ENCODE measurements around the gene ATOSB. TPM values are rescaled to one million over a fixed set of nuclear protein-coding genes. Genes with fewer than 3 reads are reported as not detected.
"Not testable (repeated sequence)": the region's sequence is repeated elsewhere in the genome, so short reads cannot be mapped to it uniquely, and the experiment has no call there.

Gene ATOSB
- total RNA-seq, 1 donor from 2014 or later, result 30.3 TPM

DNA sequence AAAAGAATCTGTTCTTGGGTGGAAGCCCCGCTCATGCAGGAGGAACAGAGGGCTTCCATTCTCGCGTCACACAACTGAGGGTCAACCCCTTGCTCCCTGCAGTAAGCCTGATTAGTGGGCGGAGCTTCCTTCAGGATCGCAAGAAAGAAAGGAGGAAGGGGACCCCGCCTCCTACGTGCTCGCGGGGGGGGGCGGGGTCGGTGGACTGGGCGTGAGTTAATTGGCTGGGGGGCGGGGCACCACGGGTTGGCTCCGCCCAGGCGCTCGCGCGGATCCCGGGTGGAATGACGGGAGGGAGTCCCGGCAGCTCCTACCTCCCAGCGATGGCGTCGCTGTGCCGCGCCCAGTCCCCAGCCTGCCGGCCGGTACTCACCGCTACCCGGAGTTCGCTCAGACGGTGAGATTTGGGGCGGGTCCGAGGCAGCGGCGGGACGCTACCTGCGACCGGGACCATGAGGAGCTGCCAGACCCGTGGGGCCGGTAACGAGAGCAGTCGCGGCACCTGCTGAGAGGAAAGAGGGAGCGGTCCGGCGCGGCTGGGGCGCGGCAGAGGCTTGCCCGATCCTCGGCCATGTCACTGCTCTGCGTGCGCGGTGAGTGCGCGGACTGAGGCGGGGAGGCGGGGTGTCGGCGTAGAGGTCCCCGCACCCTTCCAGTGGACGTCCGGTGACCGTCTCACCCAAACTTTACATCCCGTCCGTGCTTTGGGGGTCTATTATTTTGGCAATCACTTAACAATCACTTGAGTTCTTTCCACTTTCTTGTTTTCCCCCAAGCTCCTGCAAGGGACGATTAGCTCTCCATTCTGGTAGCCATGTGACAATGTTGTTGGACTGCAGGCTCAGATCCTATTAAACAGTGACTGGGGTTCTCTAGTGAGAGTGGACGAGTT lies 46.3 kb upstream of the ATOSB start, which contains the start of gene UNC13B:
UNC13B (plus strand) TSS at position 297 of the 892 bp plus-strand sequence; CDS start at position 572, 275 bp downstream.
- DNase-seq (ENCODE audit: extremely low spot score, unreplicated experiment), result peak; percentile 98
- Mint-ChIP-seq H3K36me3 (ENCODE audit: unreplicated experiment) (no peaks in the 10 kb centered on the region), H3K27me3 (ENCODE audit: unreplicated experiment) (no peaks in the 10 kb centered on the region), H3K9me3 (ENCODE audit: unreplicated experiment) (no peaks in the 10 kb centered on the region), H3K4me3 (ENCODE audit: unreplicated experiment) (peak within 1 kb of the TSS; percentile 94), H3K27ac (ENCODE audit: unreplicated experiment) (peak within 1 kb of the TSS; percentile 87), H3K4me1 (ENCODE audit: unreplicated experiment) (peaks cover 20% of the 10 kb centered on the region)
- TF ChIP-seq, protein P1, sequence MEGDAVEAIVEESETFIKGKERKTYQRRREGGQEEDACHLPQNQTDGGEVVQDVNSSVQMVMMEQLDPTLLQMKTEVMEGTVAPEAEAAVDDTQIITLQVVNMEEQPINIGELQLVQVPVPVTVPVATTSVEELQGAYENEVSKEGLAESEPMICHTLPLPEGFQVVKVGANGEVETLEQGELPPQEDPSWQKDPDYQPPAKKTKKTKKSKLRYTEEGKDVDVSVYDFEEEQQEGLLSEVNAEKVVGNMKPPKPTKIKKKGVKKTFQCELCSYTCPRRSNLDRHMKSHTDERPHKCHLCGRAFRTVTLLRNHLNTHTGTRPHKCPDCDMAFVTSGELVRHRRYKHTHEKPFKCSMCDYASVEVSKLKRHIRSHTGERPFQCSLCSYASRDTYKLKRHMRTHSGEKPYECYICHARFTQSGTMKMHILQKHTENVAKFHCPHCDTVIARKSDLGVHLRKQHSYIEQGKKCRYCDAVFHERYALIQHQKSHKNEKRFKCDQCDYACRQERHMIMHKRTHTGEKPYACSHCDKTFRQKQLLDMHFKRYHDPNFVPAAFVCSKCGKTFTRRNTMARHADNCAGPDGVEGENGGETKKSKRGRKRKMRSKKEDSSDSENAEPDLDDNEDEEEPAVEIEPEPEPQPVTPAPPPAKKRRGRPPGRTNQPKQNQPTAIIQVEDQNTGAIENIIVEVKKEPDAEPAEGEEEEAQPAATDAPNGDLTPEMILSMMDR (IDR thresholded peaks at IDR 0.05), result peak; percentile 30

DNA sequence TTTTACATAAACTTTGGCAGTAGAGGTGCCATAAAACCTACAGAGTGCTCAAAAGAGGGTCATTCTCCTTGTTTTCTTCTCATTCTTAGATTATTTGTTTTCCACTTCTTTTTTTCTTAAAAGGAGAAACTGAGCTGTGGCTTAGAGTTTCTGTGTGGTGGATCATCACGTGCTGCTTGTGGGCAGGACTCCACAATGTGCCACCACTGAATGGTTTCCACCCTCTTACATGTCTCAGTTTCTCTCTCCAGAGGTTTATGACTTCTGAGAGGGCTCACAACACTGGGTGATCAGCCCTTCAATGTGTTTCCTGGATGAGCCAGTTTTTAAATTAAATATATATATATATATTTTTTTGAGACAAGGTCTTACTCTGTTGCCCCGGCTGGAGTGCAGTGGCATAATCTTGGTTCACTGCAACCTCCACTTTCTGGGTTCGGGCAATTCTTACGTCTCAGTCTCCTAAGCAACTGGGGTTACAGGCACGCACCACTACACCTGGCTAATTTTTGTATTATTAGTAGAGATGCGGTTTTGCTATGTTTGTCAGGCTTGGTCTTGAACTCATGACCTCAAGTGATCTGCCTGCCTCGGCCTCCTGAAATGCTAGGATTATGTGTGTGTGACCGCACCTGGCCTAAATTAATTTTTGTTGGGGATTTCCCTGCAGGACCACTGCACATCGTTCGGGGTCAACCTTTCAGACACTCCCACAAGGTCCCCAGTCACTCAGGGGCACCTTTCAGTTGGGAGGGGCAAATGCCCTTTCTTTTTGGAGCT lies 43.0 kb upstream of the ATOSB start:
- Mint-ChIP-seq H3K36me3 (ENCODE audit: unreplicated experiment) (no peaks in the 10 kb centered on the region), H3K27ac (ENCODE audit: unreplicated experiment) (no peak overlapping the region), H3K4me1 (ENCODE audit: unreplicated experiment) (peaks cover 17% of the 10 kb centered on the region), H3K9me3 (ENCODE audit: unreplicated experiment) (no peaks in the 10 kb centered on the region), H3K4me3 (ENCODE audit: unreplicated experiment) (no peak overlapping the region), H3K27me3 (ENCODE audit: unreplicated experiment) (peaks cover 5% of the 10 kb centered on the region)
- DNase-seq (ENCODE audit: extremely low spot score, unreplicated experiment), result no peak
- TF ChIP-seq, protein P1 (IDR thresholded peaks at IDR 0.05), result no peak

DNA sequence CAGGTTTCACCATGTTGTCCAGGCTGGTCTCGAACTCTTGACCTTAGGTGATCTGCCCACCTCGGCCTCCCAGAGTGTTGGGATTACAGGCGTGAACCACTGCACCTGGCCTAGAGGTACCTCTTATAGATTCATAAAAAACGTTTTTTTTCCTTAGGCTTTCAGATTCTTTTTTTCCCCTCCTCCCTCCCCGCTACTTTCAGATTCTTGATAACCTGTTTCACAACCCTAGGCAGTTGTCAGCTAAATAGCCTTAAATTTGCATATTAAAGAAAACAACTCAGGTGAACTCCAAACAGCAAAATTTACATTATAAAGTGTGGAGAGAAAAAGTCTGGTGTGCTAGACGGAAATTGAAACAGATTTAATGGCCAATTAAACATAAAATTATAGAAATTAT lies 42.2 kb upstream of the ATOSB start:
- DNase-seq (ENCODE audit: extremely low spot score, unreplicated experiment); H3K27ac Mint-ChIP-seq (ENCODE audit: unreplicated experiment); H3K4me3 Mint-ChIP-seq (ENCODE audit: unreplicated experiment); H3K36me3 Mint-ChIP-seq (ENCODE audit: unreplicated experiment); H3K27me3 Mint-ChIP-seq (ENCODE audit: unreplicated experiment); H3K9me3 Mint-ChIP-seq (ENCODE audit: unreplicated experiment); H3K4me1 Mint-ChIP-seq (ENCODE audit: unreplicated experiment): not testable (repeated sequence)

DNA sequence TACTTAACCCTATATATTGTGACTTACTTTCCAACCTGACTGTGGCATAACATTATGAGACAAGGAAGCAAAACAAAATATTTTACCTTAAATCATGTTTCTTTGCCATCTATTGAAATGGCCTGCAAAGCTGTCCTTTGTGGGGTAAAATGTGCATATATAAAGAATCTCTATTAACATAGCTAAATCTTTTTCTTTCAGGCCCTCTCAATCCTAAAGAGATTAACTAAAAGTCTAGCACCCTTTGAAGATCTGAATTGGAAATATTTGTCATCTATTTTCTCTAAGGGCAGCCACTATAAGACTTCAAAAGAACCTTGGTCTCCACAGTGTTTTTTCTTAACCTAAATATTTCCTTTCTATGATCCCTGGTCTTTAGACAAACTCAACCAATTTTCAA lies 41.1 kb upstream of the ATOSB start:
- TF ChIP-seq, protein P1 (IDR thresholded peaks at IDR 0.05), result no peak
- Mint-ChIP-seq H3K27me3 (ENCODE audit: unreplicated experiment) (peaks cover 5% of the 10 kb centered on the region), H3K36me3 (ENCODE audit: unreplicated experiment) (no peaks in the 10 kb centered on the region), H3K27ac (ENCODE audit: unreplicated experiment) (no peak overlapping the region), H3K4me1 (ENCODE audit: unreplicated experiment) (peaks cover 4% of the 10 kb centered on the region), H3K9me3 (ENCODE audit: unreplicated experiment) (no peaks in the 10 kb centered on the region), H3K4me3 (ENCODE audit: unreplicated experiment) (no peak overlapping the region)
- no peak for DNase-seq (ENCODE audit: extremely low spot score, unreplicated experiment)

DNA sequence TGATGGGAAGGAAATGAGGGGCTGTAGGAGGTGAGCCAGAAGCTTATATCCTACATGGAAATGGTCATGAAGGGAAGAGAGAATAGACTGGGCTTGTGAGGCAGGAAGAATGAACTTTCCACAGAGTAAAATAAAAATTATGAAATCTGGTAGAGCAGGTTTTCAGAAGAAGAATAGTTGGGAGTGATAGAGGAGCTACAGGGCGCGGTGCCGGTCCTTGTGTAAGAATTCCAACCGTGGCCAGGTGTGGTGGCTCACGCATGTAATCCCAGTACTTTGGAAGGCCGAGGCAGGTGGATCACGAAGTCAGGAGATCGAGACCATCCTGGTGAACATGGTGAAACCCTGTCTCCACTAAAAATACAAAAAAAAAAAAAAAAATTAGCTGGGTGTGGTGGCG lies 37.3 kb upstream of the ATOSB start:
- Mint-ChIP-seq H3K9me3 (ENCODE audit: unreplicated experiment) (peaks cover 21% of the 10 kb centered on the region), H3K36me3 (ENCODE audit: unreplicated experiment) (no peaks in the 10 kb centered on the region), H3K27ac (ENCODE audit: unreplicated experiment) (no peak overlapping the region), H3K27me3 (ENCODE audit: unreplicated experiment) (peaks cover 8% of the 10 kb centered on the region), H3K4me3 (ENCODE audit: unreplicated experiment) (no peak overlapping the region), H3K4me1 (ENCODE audit: unreplicated experiment) (no peaks in the 10 kb centered on the region)
- TF ChIP-seq, protein P1 (IDR thresholded peaks at IDR 0.05), result no peak
- DNase-seq (ENCODE audit: extremely low spot score, unreplicated experiment), result no peak

DNA sequence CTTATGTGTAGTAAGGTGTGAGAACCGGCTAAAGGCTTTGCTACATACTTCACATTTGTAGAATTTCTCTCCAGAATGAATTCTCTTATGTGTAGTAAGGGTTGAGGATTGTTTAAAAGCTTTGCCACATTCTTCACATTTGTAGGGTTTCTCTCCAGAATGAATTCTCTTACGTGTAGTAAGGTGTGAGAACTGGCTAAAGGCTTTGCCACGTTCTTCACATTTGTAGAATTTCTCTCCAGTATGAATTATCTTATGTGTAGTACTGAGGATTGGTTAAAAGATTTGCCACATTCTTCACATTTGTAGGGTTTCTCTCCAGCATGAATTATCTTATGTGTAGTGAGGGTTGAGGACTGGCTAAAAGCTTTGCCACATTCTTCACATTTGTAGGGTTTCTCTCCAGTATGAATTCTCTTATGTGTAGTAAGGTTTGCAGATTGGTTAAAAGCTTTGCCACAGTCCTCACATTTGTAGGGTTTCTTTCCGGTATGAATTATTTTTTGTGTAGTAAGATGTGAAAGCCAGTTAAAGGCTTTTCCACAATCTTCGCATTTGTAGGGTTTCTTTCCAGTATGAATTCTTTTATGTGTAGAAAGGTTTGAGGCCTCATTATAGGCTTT lies 32.4 kb upstream of the ATOSB start:
- peaks cover 33% of the 10 kb centered on the region for H3K9me3 Mint-ChIP-seq (ENCODE audit: unreplicated experiment)

More for the DNA sequence above, 32.4 kb upstream of the ATOSB start:
- H3K4me3 Mint-ChIP-seq (ENCODE audit: unreplicated experiment); DNase-seq (ENCODE audit: extremely low spot score, unreplicated experiment); H3K4me1 Mint-ChIP-seq (ENCODE audit: unreplicated experiment); H3K27me3 Mint-ChIP-seq (ENCODE audit: unreplicated experiment); H3K27ac Mint-ChIP-seq (ENCODE audit: unreplicated experiment); H3K36me3 Mint-ChIP-seq (ENCODE audit: unreplicated experiment): not testable (repeated sequence)

Measured in osteocyte (in vitro differentiated cells).